Endothelial cell (in vitro differentiated cells): ENCODE measurements around the gene CYP4F8. TPM values are rescaled to one million over a fixed set of nuclear protein-coding genes. Genes with fewer than 3 reads are reported as not detected.

Experiments
- DNase-seq: peaks from one replicate; pipeline ENCODE4 v3.0.0; 2021; ENCODE audit warnings: low spot score
- H3K27ac Mint-ChIP-seq: one replicate; pipeline ENCODE4 v1.8.0; 2021; ENCODE audit warnings: mixed read lengths, inconsistent platforms; ENCODE audit not compliant: unreplicated experiment
- H3K27me3 Mint-ChIP-seq: one replicate; pipeline ENCODE4 v1.8.0; 2021; ENCODE audit warnings: mild to moderate bottlenecking, moderate library complexity, mixed read lengths, inconsistent platforms; ENCODE audit not compliant: unreplicated experiment
- H3K36me3 Mint-ChIP-seq: one replicate; pipeline ENCODE4 v1.8.0; 2021; ENCODE audit warnings: mild to moderate bottlenecking, low read depth, mixed read lengths, inconsistent platforms; ENCODE audit not compliant: unreplicated experiment
- H3K4me1 Mint-ChIP-seq: one replicate; pipeline ENCODE4 v1.8.0; 2021; ENCODE audit warnings: mild to moderate bottlenecking, mixed read lengths, inconsistent platforms; ENCODE audit not compliant: unreplicated experiment
- H3K4me3 Mint-ChIP-seq: one replicate; pipeline ENCODE4 v1.8.0; 2021; ENCODE audit warnings: mild to moderate bottlenecking, mixed read lengths, inconsistent platforms; ENCODE audit not compliant: unreplicated experiment
- H3K9me3 Mint-ChIP-seq: one replicate; pipeline ENCODE4 v1.8.0; 2021; ENCODE audit warnings: mixed read lengths, inconsistent platforms; ENCODE audit not compliant: unreplicated experiment
- CTCF ChIP-seq: fragments of 200-600 bp; sonication (generic); IDR thresholded peaks from one replicate; pipeline ENCODE4 v1.5.0; 2021; ENCODE audit warnings: antibody characterized with exemption; ENCODE audit not compliant: unreplicated experiment
- total RNA-seq: library from RNA; stranded (reverse); fragmentation: NEBNext Ultra II Directional; extraction: Animal tissue kit (Norgen Biotek cat#: 25700); gene quantifications from one replicate; pipeline ENCODE4 v1.2.1, GENCODE V29; 2021; ENCODE audit not compliant: unreplicated experiment

Gene CYP4F8
- total RNA-seq, 1 donor from 2014 or later = not detected

- H3K4me3 Mint-ChIP-seq = no peak overlapping the region
- no peak for DNase-seq
- no peak for TF ChIP-seq CTCF
- no peak overlapping the region for H3K27ac Mint-ChIP-seq
- peaks cover 42% of the 10 kb centered on the region for H3K9me3 Mint-ChIP-seq
- peaks cover 33% of the 10 kb centered on the region for H3K36me3 Mint-ChIP-seq
- no peaks in the 10 kb centered on the region for H3K4me1 Mint-ChIP-seq
- peaks cover 18% of the 10 kb centered on the region for H3K27me3 Mint-ChIP-seq
Measured at GRCh38 chr19:15616627-15617270, 1.7 kb downstream of the CYP4F8 start.

DNA sequence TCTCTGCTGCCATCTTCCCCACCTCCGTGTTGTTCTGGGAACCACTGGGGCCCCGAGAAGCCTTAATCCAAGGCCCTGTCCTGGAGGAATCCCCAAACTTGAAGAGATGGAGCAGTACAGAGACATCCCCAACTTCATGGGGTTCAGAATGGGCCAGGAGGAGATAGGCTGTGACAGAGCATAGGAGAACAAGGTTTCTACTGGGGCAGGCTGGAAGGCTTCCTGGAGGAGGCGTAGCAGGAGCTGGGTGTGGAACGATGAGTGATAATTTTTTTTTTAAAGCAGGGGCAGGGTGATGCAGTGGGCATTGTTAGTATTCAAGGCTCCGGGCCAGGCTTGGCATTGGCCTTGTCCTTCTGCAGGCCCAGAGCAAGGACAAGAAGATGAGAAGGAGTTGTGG is 3.3 kb downstream of the CYP4F8 start:
- Mint-ChIP-seq H3K36me3 (peaks cover 36% of the 10 kb centered on the region), H3K27me3 (peaks cover 20% of the 10 kb centered on the region), H3K27ac (no peak overlapping the region), H3K4me1 (no peaks in the 10 kb centered on the region), H3K9me3 (peaks cover 54% of the 10 kb centered on the region), H3K4me3 (no peak overlapping the region)
- no peak for TF ChIP-seq CTCF
- DNase-seq = no peak

DNA sequence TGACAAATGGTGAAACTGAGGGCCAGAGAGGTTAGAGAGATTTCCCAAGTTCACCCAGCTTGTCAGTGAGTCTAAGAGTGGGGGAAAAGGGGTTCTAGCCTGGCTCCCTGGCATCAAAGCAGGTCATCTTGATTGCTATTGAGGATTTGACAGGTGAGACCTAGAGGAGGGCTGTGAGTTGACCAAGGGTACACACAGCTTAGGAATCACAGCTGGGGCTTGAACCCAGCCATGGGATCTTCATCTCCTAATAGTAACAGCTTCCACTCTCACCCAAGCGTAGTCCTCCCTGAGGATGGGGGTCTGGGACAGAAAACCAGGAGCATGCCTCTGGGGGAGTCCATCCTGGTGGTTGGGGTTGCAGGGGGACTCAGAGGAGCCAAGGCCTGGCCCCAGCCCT is 6.8 kb downstream of the CYP4F8 start:
- H3K36me3 Mint-ChIP-seq = peaks cover 23% of the 10 kb centered on the region
- no peak overlapping the region for H3K4me3 Mint-ChIP-seq
- H3K27ac Mint-ChIP-seq = no peak overlapping the region
- H3K27me3 Mint-ChIP-seq = peaks cover 16% of the 10 kb centered on the region
- H3K4me1 Mint-ChIP-seq = no peaks in the 10 kb centered on the region
- peaks cover 42% of the 10 kb centered on the region for H3K9me3 Mint-ChIP-seq
- no peak for TF ChIP-seq CTCF
- no peak for DNase-seq

- no peaks in the 10 kb centered on the region for H3K4me1 Mint-ChIP-seq
- H3K27ac Mint-ChIP-seq = no peak overlapping the region
- peaks cover 15% of the 10 kb centered on the region for H3K27me3 Mint-ChIP-seq
- H3K36me3 Mint-ChIP-seq = peaks cover 22% of the 10 kb centered on the region
- DNase-seq = no peak
- H3K4me3 Mint-ChIP-seq = no peak overlapping the region
- no peak for TF ChIP-seq CTCF
- H3K9me3 Mint-ChIP-seq = peaks cover 39% of the 10 kb centered on the region
Measured at GRCh38 chr19:15622991-15623390, 8.0 kb downstream of the CYP4F8 start.

DNA sequence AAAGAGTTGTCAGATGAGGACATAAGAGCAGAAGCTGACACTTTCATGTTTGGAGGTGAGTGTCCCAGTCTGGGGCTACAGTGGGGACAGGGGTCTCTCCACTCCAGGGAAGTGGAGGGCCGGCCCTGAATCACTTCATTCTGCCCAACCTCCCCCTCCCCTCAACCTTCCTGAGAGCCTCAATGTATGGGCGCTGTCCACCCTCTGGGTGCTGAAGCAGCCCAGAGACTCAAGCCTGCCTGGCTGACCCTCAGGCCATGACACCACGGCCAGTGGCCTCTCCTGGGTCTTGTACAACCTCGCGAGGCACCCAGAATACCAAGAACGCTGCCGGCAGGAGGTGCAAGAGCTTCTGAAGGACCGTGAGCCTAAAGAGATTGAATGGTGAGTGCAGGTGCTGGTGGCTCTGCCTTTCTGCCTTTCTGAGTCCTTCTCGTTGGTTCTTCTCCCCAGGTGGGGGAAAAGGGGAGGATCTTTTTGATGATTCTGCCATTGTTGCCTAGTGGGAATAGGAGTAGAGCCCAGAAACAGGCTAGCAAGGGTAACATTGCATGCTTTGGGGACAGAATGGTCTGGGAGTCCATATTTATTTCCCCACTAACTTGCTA is 8.8 kb downstream of the CYP4F8 start:
- Mint-ChIP-seq H3K4me1 (no peaks in the 10 kb centered on the region), H3K27me3 (peaks cover 12% of the 10 kb centered on the region), H3K36me3 (peaks cover 17% of the 10 kb centered on the region), H3K9me3 (peaks cover 40% of the 10 kb centered on the region), H3K4me3 (no peak overlapping the region), H3K27ac (no peak overlapping the region)
- no peak for TF ChIP-seq CTCF
- DNase-seq = no peak
